ENCODE data around the gene NSD1. TPM values are rescaled to one million over a fixed set of nuclear protein-coding genes. Genes with fewer than 3 reads are reported as not detected.
A peak's percentile ranks its signal among the peaks of the same experiment; 100 is the strongest.

Gene NSD1
- total and polyA plus RNA-seq, 7 experiments from 2014 or later: 57.0 to 126 (median 114) TPM

DNA sequence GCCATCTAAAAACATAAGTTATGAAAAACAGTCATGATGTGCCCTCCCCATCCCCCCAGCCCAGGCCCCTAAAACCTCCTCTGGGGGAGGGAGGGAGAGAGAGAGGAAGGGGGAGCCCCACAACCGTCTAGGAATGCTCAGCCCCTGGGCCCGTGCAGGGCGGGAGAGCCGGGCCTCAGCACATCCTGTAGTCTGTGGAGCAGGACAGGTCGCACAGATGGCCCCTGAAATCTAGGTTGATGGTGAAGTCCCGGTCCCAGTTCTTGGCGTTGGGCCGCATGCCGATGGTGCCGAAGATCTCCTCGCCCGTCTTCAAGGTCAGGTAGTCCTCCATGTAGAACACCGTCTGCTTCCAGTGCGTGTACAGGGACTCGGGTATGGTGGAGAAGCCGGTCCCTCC, 131.8 kb downstream of the NSD1 start:
- Histone ChIP-seq H3K9me3 (ENCODE audit: control insufficient read depth in 2 of 3, low read length in 3 of 3) (no peaks in the 10 kb centered on the region), H3K36me3 (ENCODE audit: control insufficient read depth in 2 of 3, insufficient read depth in 3 of 3, low read length in 3 of 3) (peaks cover 23 to 82% (median 28%) of the 10 kb centered on the region in 3 experiments), H3K27me3 (ENCODE audit: control insufficient read depth in 2 of 2, insufficient read depth in 2 of 2, low read length in 2 of 2) (no peaks in the 10 kb centered on the region), H3K4me1 (ENCODE audit: control insufficient read depth in 2 of 2, insufficient read depth in 2 of 2, low read length in 2 of 2) (no peaks in the 10 kb centered on the region), H3K27ac (ENCODE audit: low read depth, low read length) (no peak overlapping the region), H3K4me3 (ENCODE audit: low read length) (no peak overlapping the region)
- Mint-ChIP-seq H3K27ac (no peak overlapping the region), H3K4me3 (no peak overlapping the region), H3K27me3 (no peaks in the 10 kb centered on the region), H3K36me3 (peaks cover 5 to 57% (median 20%) of the 10 kb centered on the region in 5 donors), H3K9me3 (no peaks in the 10 kb centered on the region), H3K4me1 (peaks cover 0 to 10% (median 0%) of the 10 kb centered on the region in 7 donors)
- no peak for DNase-seq
- CTCF ChIA-PET: interaction anchor here (0.6 kb wide), 1 partner anchor 14 kb away, joined by 4 read pairs; no protein-coding TSS in a partner anchor
- POLR2A ChIA-PET: no interaction called here
- intact Hi-C loops (cut with micrococcal nuclease): no loop called here
- ATAC-seq: no peak

DNA sequence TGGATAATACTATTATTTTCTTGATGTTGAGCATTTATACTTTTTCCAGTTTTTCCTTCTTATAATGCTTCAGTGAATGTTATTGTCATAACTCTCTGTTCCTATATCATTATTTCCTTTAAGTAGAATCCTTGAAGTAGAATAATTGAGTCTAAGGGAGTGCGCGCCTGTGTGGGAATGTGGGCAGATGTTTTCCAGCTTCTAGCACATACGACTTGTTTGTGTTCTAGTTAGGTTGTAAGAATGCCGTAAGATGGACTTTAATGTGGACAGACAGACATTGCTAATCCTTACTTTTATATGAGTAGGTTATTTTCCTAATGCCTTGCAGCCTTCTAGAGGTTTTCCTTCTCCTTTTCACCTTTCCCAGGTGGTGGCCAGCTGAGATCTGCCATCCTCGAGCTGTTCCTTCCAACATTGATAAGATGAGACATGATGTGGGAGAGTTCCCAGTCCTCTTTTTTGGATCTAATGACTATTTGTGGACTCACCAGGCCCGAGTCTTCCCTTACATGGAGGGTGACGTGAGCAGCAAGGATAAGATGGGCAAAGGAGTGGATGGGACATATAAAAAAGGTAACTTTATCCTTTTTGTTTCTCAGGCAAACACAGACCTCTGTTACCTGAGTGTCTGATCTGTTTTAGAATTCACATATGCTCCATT, 135.8 kb downstream of the NSD1 start:
- no peak overlapping the region for H3K4me3 ChIP-seq (ENCODE audit: low read length)
- ATAC-seq (no peak), DNase-seq (no peak)
- Mint-ChIP-seq H3K27ac (peak overlapping the region in 2 of 9 donors; percentile 27 to 52), H3K27me3 (no peaks in the 10 kb centered on the region), H3K36me3 (peaks cover 8 to 63% (median 23%) of the 10 kb centered on the region in 5 donors), H3K4me3 (no peak overlapping the region), H3K9me3 (no peaks in the 10 kb centered on the region), H3K4me1 (peaks cover 0 to 3% (median 0%) of the 10 kb centered on the region in 7 donors)
- no peaks in the 10 kb centered on the region for H3K9me3 ChIP-seq (ENCODE audit: control insufficient read depth in 2 of 3, low read length in 3 of 3)
- peaks cover 16 to 90% (median 31%) of the 10 kb centered on the region in 3 experiments for H3K36me3 ChIP-seq (ENCODE audit: control insufficient read depth in 2 of 3, insufficient read depth in 3 of 3, low read length in 3 of 3)
- CTCF ChIA-PET: interaction anchor here (0.7 kb wide), 1 partner anchor 851 kb away, joined by 4 read pairs; no protein-coding TSS in a partner anchor
- no peaks in the 10 kb centered on the region for H3K4me1 ChIP-seq (ENCODE audit: control insufficient read depth in 2 of 2, insufficient read depth in 2 of 2, low read length in 2 of 2)
- intact Hi-C loops (cut with micrococcal nuclease): no loop called here
- no peaks in the 10 kb centered on the region for H3K27me3 ChIP-seq (ENCODE audit: control insufficient read depth in 2 of 2, insufficient read depth in 2 of 2, low read length in 2 of 2)
- POLR2A ChIA-PET: no interaction called here
- no peak overlapping the region for H3K27ac ChIP-seq (ENCODE audit: low read depth, low read length)

DNA sequence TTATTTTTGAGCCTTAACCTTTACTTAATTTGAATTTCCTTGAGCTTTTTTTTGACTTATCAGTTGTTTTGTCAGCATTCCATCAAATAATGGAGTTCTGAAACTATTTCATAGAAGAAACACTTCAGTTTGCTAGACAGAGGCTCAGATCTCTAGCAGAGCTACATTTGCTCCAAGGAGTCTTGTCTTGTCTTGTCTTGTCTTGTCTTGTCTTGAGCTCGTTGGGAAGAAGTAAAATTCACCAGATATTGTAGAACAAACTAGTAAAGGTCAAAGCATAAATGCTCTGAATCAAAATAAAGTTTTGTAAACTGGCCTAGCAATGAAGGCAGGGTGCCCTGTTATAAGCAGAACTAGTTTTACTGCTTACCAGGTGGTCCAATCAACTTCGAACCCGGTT, 136.4 kb downstream of the NSD1 start:
- CTCF ChIA-PET: interaction anchor here (1.4 kb wide), 1 partner anchor 13 kb away, joined by 3 read pairs; no protein-coding TSS in a partner anchor

DNA sequence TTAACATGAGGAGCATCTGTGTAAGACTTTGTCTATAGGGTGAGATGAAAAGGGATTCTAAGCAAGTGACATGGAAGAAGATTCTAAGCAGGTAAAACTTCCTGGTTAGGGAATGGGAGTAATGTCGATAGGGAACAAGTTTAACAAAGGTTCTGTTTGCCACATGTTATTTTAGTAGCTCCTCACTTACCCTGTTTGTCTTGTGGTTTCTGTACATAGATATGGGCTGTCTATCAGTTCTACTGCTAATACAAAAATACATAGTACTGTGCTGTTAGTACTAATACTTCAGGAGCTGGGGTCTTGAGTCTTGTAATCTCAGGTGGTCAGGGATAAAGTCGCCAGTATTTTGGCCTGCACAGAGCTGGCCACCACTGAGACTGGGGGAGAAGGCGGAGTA, 137.1 kb downstream of the NSD1 start:
- no peaks in the 10 kb centered on the region for H3K27me3 ChIP-seq (ENCODE audit: control insufficient read depth in 2 of 2, insufficient read depth in 2 of 2, low read length in 2 of 2)
- Mint-ChIP-seq H3K27ac (peak overlapping the region in 4 of 9 donors; percentile 5 to 62 (median 30)), H3K27me3 (no peaks in the 10 kb centered on the region), H3K36me3 (peaks cover 8 to 53% (median 27%) of the 10 kb centered on the region in 5 donors), H3K9me3 (no peaks in the 10 kb centered on the region), H3K4me1 (peaks cover 0 to 3% (median 0%) of the 10 kb centered on the region in 7 donors), H3K4me3 (no peak overlapping the region)
- ChIA-PET CTCF (interaction anchor here (1.4 kb wide), 1 partner anchor 12 kb away, joined by 3 read pairs; no protein-coding TSS in a partner anchor), POLR2A (no interaction called here)
- H3K36me3 ChIP-seq (ENCODE audit: control insufficient read depth in 2 of 3, insufficient read depth in 3 of 3, low read length in 3 of 3): peaks cover 12 to 89% (median 31%) of the 10 kb centered on the region in 3 experiments
- no peak overlapping the region for H3K27ac ChIP-seq (ENCODE audit: low read depth, low read length)
- intact Hi-C loops (cut with micrococcal nuclease): no loop called here
- no peak for ATAC-seq
- no peaks in the 10 kb centered on the region for H3K9me3 ChIP-seq (ENCODE audit: control insufficient read depth in 2 of 3, low read length in 3 of 3)
- no peak for DNase-seq
- H3K4me3 ChIP-seq (ENCODE audit: low read length): no peak overlapping the region
- H3K4me1 ChIP-seq (ENCODE audit: control insufficient read depth in 2 of 2, insufficient read depth in 2 of 2, low read length in 2 of 2): no peaks in the 10 kb centered on the region

More for the DNA sequence above, 136.4 kb downstream of the NSD1 start:
- Histone ChIP-seq H3K27ac (ENCODE audit: low read depth, low read length) (no peak overlapping the region), H3K36me3 (ENCODE audit: control insufficient read depth in 2 of 3, insufficient read depth in 3 of 3, low read length in 3 of 3) (peaks cover 14 to 89% (median 31%) of the 10 kb centered on the region in 3 experiments), H3K4me1 (ENCODE audit: control insufficient read depth in 2 of 2, insufficient read depth in 2 of 2, low read length in 2 of 2) (no peaks in the 10 kb centered on the region), H3K9me3 (ENCODE audit: control insufficient read depth in 2 of 3, low read length in 3 of 3) (no peaks in the 10 kb centered on the region), H3K27me3 (ENCODE audit: control insufficient read depth in 2 of 2, insufficient read depth in 2 of 2, low read length in 2 of 2) (no peaks in the 10 kb centered on the region), H3K4me3 (ENCODE audit: low read length) (no peak overlapping the region)
- peaks cover 0 to 3% (median 0%) of the 10 kb centered on the region in 7 donors for H3K4me1 Mint-ChIP-seq
- no peak overlapping the region for H3K27ac Mint-ChIP-seq
- peaks cover 8 to 57% (median 24%) of the 10 kb centered on the region in 5 donors for H3K36me3 Mint-ChIP-seq
- intact Hi-C loops (cut with micrococcal nuclease): no loop called here
- ATAC-seq: no peak
- no peaks in the 10 kb centered on the region for H3K9me3 Mint-ChIP-seq
- no peak for DNase-seq
- H3K27me3 Mint-ChIP-seq: no peaks in the 10 kb centered on the region
- no peak overlapping the region for H3K4me3 Mint-ChIP-seq
- POLR2A ChIA-PET: no interaction called here

DNA sequence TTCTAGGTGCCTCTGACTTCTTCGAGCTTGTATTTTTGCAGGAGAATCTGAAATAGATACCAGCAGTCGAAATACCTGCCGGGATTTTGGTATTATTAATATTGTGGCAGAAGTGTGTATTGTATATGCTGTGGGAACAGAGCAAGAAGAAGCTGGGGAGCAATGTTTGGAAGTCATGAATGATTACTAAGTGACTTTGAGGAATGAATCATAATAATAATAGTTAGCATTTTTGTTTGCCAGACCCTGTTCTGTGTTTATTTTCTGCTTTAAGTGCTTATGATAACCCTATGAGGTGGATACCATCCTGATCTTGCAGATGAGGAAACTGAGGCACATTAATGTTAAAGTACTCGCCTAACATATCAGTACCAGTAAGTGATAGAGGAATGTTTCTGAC, 137.5 kb downstream of the NSD1 start:
- Mint-ChIP-seq H3K9me3 (no peaks in the 10 kb centered on the region), H3K36me3 (peaks cover 8 to 48% (median 27%) of the 10 kb centered on the region in 5 donors), H3K4me3 (no peak overlapping the region), H3K27ac (peak overlapping the region in 2 of 9 donors; percentile 24 to 62), H3K27me3 (no peaks in the 10 kb centered on the region), H3K4me1 (peaks cover 0 to 3% (median 0%) of the 10 kb centered on the region in 7 donors)
- H3K4me3 ChIP-seq (ENCODE audit: low read length): no peak overlapping the region
- no peaks in the 10 kb centered on the region for H3K9me3 ChIP-seq (ENCODE audit: control insufficient read depth in 2 of 3, low read length in 3 of 3)
- peaks cover 12 to 89% (median 31%) of the 10 kb centered on the region in 3 experiments for H3K36me3 ChIP-seq (ENCODE audit: control insufficient read depth in 2 of 3, insufficient read depth in 3 of 3, low read length in 3 of 3)
- ChIA-PET POLR2A (no interaction called here), CTCF (interaction anchor here (0.9 to 1.4 kb wide), 2 partner anchors 12 to 17 kb away, joined by 3 read pairs; no protein-coding TSS in a partner anchor)
- no peak for DNase-seq
- H3K27ac ChIP-seq (ENCODE audit: low read depth, low read length): no peak overlapping the region
- intact Hi-C loops (cut with micrococcal nuclease): no loop called here
- no peaks in the 10 kb centered on the region for H3K27me3 ChIP-seq (ENCODE audit: control insufficient read depth in 2 of 2, insufficient read depth in 2 of 2, low read length in 2 of 2)
- ATAC-seq: no peak
- H3K4me1 ChIP-seq (ENCODE audit: control insufficient read depth in 2 of 2, insufficient read depth in 2 of 2, low read length in 2 of 2): no peaks in the 10 kb centered on the region

DNA sequence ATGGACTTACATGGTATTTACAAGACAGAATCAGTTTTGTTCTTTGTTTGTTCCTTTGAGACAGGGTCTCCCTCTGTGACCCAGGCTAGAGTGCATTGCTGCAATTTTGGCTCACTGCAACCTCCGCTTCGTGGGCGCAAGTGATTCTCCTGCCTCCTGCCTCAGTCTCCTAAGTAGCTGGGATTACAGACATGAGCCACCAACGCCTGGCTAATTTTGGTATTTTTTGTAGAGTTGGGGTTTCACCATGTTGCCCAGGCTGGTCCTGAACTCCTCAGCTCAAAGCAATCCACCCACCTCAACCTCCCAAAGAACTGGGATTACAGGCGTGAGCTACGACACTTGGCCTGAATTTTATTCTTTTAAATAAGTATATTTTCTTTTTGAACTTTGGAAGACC, 142.3 kb downstream of the NSD1 start:
- Mint-ChIP-seq H3K4me3 (no peak overlapping the region), H3K4me1 (peaks cover 0 to 12% (median 4%) of the 10 kb centered on the region in 7 donors), H3K27ac (peak overlapping the region in 1 of 9 donors; percentile 25), H3K9me3 (no peaks in the 10 kb centered on the region), H3K36me3 (peaks cover 6 to 51% (median 26%) of the 10 kb centered on the region in 5 donors), H3K27me3 (no peaks in the 10 kb centered on the region)
- no peaks in the 10 kb centered on the region for H3K27me3 ChIP-seq (ENCODE audit: control insufficient read depth in 2 of 2, insufficient read depth in 2 of 2, low read length in 2 of 2)
- intact Hi-C loops (cut with micrococcal nuclease): no loop called here
- ChIA-PET CTCF (no interaction called here), POLR2A (no interaction called here)
- peaks cover 4 to 60% (median 12%) of the 10 kb centered on the region in 3 experiments for H3K36me3 ChIP-seq (ENCODE audit: control insufficient read depth in 2 of 3, insufficient read depth in 3 of 3, low read length in 3 of 3)
- no peak for DNase-seq
- no peaks in the 10 kb centered on the region for H3K4me1 ChIP-seq (ENCODE audit: control insufficient read depth in 2 of 2, insufficient read depth in 2 of 2, low read length in 2 of 2)
- ATAC-seq: no peak
- no peaks in the 10 kb centered on the region for H3K9me3 ChIP-seq (ENCODE audit: control insufficient read depth in 2 of 3, low read length in 3 of 3)
- H3K4me3 ChIP-seq (ENCODE audit: low read length): no peak overlapping the region
- no peak overlapping the region for H3K27ac ChIP-seq (ENCODE audit: low read depth, low read length)

Data from naive thymus-derived CD4-positive, alpha-beta T cell (primary cell).